HCT116 (cell line): ENCODE data around the gene UXS1. TPM values are rescaled to one million over a fixed set of nuclear protein-coding genes. Genes with fewer than 3 reads are reported as not detected.

ENCODE experiments used
- ATAC-seq: fragments of 200-7000 bp; cut with Tn5 transposase; 2 replicates; pipeline ENCODE4 v1.9.1; 2020; ENCODE audit warnings: mild to moderate bottlenecking, moderate library complexity
- BruUV-seq: library from RNA; stranded (reverse); fragments of 400-500 nt; replicated peaks from 2 replicates; lab custom pipeline; 2021; lab: Mats Ljungman, UMichigan
- CTCF ChIA-PET: fragments of 300-600 bp; sonication (Branson Sonifier 250); formaldehyde crosslinking; loops from one replicate; lab custom pipeline; 2021; ENCODE audit warnings: antibody characterized with exemption; lab: Charles Lee
- POLR2A ChIA-PET: fragments of 300-600, 350-600 bp; sonication (Branson Sonifier 250); formaldehyde crosslinking; loops from one replicate; lab custom pipeline; 2021; ENCODE audit warnings: antibody characterized with exemption; lab: Charles Lee
- RAD21 ChIA-PET, 2 experiments: fragments of 300-600 bp; sonication (Branson Sonifier 250); formaldehyde crosslinking; loops; one replicate each; lab custom pipeline; 2023; ENCODE audit warnings: low total read pairs in 2 of 2; ENCODE audit not compliant: uncharacterized antibody in 2 of 2, unreplicated experiment in 2 of 2, low non-redundant PET in 1 of 2; lab: Charles Lee
- DNase-seq: peaks from one replicate; pipeline ENCODE4 v3.0.0-alpha.2; 2010; ENCODE audit warnings: low read depth, low spot score
- H2AFZ ChIP-seq: fragments of 200-600 bp; shearing (Covaris generic), sonication (generic); 2 replicates; pipeline ENCODE4 v1.6.1; 2017; ENCODE audit warnings: low read depth, mixed run types, mixed read lengths, antibody characterized with exemption, low read length; ENCODE audit not compliant: poor library complexity, severe bottlenecking
- H3K27ac ChIP-seq: 2 replicates; pipeline ENCODE4 v1.5.1; 2012; ENCODE audit warnings: low read depth, low read length
- H3K27me3 ChIP-seq: fragments of 200-600 bp; sonication (generic); 2 replicates; pipeline ENCODE4 v1.6.1; 2016; ENCODE audit warnings: mixed run types, low read length, mixed read lengths; ENCODE audit not compliant: insufficient read depth
- H3K36me3 ChIP-seq, 2 experiments: fragments of 200-500 bp in 1 of 2; fragments of 200-600 bp in 1 of 2; sonication (Bioruptor generic) in 1 of 2; sonication (generic) in 1 of 2; 2 replicates each; pipeline versions ENCODE4 v1.5.1 to v1.6.1; 2014 to 2016; ENCODE audit warnings: low read length in 2 of 2, inconsistent platforms in 1 of 2, mixed read lengths in 1 of 2, mixed run types in 1 of 2; ENCODE audit not compliant: insufficient read depth in 2 of 2, control insufficient read depth in 1 of 2
- H3K4me1 ChIP-seq, 2 experiments: fragments of 200-600 bp in 1 of 2; sonication (generic) in 1 of 2; 2 replicates each; pipeline versions ENCODE4 v1.5.1 to v1.6.1; 2012 to 2017; ENCODE audit warnings: low read length in 2 of 2, inconsistent platforms in 1 of 2, mild to moderate bottlenecking in 1 of 2, mixed read lengths in 1 of 2, mixed run types in 1 of 2, moderate library complexity in 1 of 2; ENCODE audit not compliant: insufficient read depth in 2 of 2, control insufficient read depth in 1 of 2
- H3K4me2 ChIP-seq: fragments of 200-600 bp; sonication (generic); 2 replicates; pipeline ENCODE4 v1.6.1; 2017; ENCODE audit warnings: mixed run types, low read length, mixed read lengths
- H3K4me3 ChIP-seq, 2 experiments: fragments of 200-600 bp in 1 of 2; sonication (generic) in 1 of 2; replicated peaks in 1 of 2; 2 replicates each; pipeline ENCODE4 v1.5.1; 2011 to 2016; ENCODE audit warnings: low read length in 2 of 2, control low read depth in 1 of 2, low read depth in 1 of 2, mild to moderate bottlenecking in 1 of 2, mixed read lengths in 1 of 2, mixed run types in 1 of 2
- H3K79me2 ChIP-seq: fragments of 200-600 bp; sonication (generic); 2 replicates; pipeline ENCODE4 v1.6.1; 2017; ENCODE audit warnings: mild to moderate bottlenecking, mixed run types, low read length, moderate library complexity, mixed read lengths; ENCODE audit not compliant: insufficient read depth
- H3K9ac ChIP-seq: fragments of 200-600 bp; sonication (generic); 2 replicates; pipeline ENCODE4 v1.6.1; 2016; ENCODE audit warnings: low read length, mixed read lengths
- H3K9me2 ChIP-seq: fragments of 200-600 bp; sonication (generic), shearing (Covaris generic); 2 replicates; pipeline ENCODE4 v1.6.1; 2017; ENCODE audit warnings: mixed run types, mild to moderate bottlenecking, moderate library complexity; ENCODE audit not compliant: insufficient read depth
- H3K9me3 ChIP-seq, 2 experiments: fragments of 200-500 bp in 1 of 2; fragments of 200-600 bp in 1 of 2; sonication (Bioruptor generic) in 1 of 2; sonication (generic) in 1 of 2; 2 replicates each; pipeline ENCODE4 v1.6.1; 2014 to 2017; ENCODE audit warnings: low read length in 2 of 2, mixed read lengths in 2 of 2, inconsistent platforms in 1 of 2, low read depth in 1 of 2, mild to moderate bottlenecking in 1 of 2, mixed run types in 1 of 2, moderate library complexity in 1 of 2; ENCODE audit not compliant: control insufficient read depth in 1 of 2, insufficient read depth in 1 of 2
- H4K20me1 ChIP-seq: fragments of 200-600 bp; sonication (generic), shearing (Covaris generic); 2 replicates; pipeline ENCODE4 v1.6.1; 2017; ENCODE audit warnings: mixed run types, mild to moderate bottlenecking, moderate library complexity; ENCODE audit not compliant: insufficient read depth
- CTCF ChIP-seq, 3 experiments: fragments of 200-600 bp in 1 of 3; sonication (generic) in 1 of 3; IDR thresholded peaks in 2 of 3; conservative IDR thresholded peaks in 1 of 3; 2 replicates each; pipeline ENCODE4 v1.5.1; 2012 to 2017; ENCODE audit warnings: low read depth in 2 of 3, low read length in 2 of 3, antibody characterized with exemption in 1 of 3, borderline replicate concordance in 1 of 3, control low read depth in 1 of 3, mild to moderate bottlenecking in 1 of 3, mixed read lengths in 1 of 3, mixed run types in 1 of 3, moderate library complexity in 1 of 3; ENCODE audit not compliant: insufficient read depth in 1 of 3
- EGR1 ChIP-seq: IDR thresholded peaks from 2 replicates; pipeline ENCODE4 v1.6.1; 2012; ENCODE audit warnings: low read depth
- EZH2 ChIP-seq: fragments of 200-600 bp; sonication (generic); IDR thresholded peaks from 2 replicates; pipeline ENCODE4 v1.6.1; 2017; ENCODE audit warnings: antibody characterized with exemption, mixed run types
- EZH2phosphoT487 ChIP-seq: fragments of 200-600 bp; IDR thresholded peaks from 2 replicates; pipeline ENCODE4 v1.6.1; 2018; ENCODE audit warnings: antibody characterized with exemption, borderline replicate concordance
- JUND ChIP-seq: IDR thresholded peaks from 2 replicates; pipeline ENCODE4 v1.6.1; 2012
- POLR2A ChIP-seq: IDR thresholded peaks from 2 replicates; pipeline ENCODE4 v1.7.0; 2011; ENCODE audit warnings: borderline replicate concordance; ENCODE audit not compliant: insufficient read depth, insufficient read length; ENCODE audit errors: extremely low read depth
- SIN3A ChIP-seq: IDR thresholded peaks from 2 replicates; pipeline ENCODE4 v1.6.1; 2012; ENCODE audit warnings: low read depth
- SP1 ChIP-seq: IDR thresholded peaks from 2 replicates; pipeline ENCODE4 v1.6.1; 2012; ENCODE audit warnings: low read depth
- SRF ChIP-seq: IDR thresholded peaks from 2 replicates; pipeline ENCODE4 v1.6.1; 2012; ENCODE audit warnings: low read depth
- intact Hi-C: fragments of 100-400 bp; cut with micrococcal nuclease; formaldehyde crosslinking; loops from 2 replicates; pipeline ENCODE4 v1.10.0; 2022
- total RNA-seq: library from RNA; stranded (reverse); gene quantifications from one replicate; pipeline ENCODE4 v1.2.1, GENCODE V29; 2021; ENCODE audit not compliant: unreplicated experiment
- TF ChIP-seq, protein P1 (sequence below): IDR thresholded peaks from 2 replicates; pipeline ENCODE4 v1.6.1; 2012

UXS1 gene
- total RNA-seq, 1 experiment from 2014 or later: 45.7 TPM

GRCh38 chr2:106130251-106130998, 63.7 kb downstream of the UXS1 start:
- H3K4me1 ChIP-seq: peaks cover 8% of the 10 kb centered on the region in 2 experiments
- DNase-seq (no peak), ATAC-seq (peak; percentile 73)
- POLR2A ChIA-PET: no interaction called here
- H3K27ac ChIP-seq: peak overlapping the region; percentile 86
- H4K20me1 ChIP-seq: no peaks in the 10 kb centered on the region
- H3K36me3 ChIP-seq: 0 out of 4 replicates have a peak, but pooled peaks cover 0 to 7% of the 10 kb centered on the region in 2 experiments
- CTCF ChIA-PET: no interaction called here
- peak overlapping the region; percentile 41 to 48 for H3K4me3 ChIP-seq
- H3K9me3 ChIP-seq: no peaks in the 10 kb centered on the region
- RAD21 ChIA-PET: no interaction called here
- H3K79me2 ChIP-seq: peaks cover 9% of the 10 kb centered on the region; the same call in 1 of the 2 replicates
- H3K9me2 ChIP-seq: no peaks in the 10 kb centered on the region
- intact Hi-C loops: no loop called here
- no peak overlapping the region for H2AFZ ChIP-seq
- peak overlapping the region; percentile 76 for H3K4me2 ChIP-seq
- TF ChIP-seq CTCF (IDR thresholded peaks at IDR 0.05 in 2 of 3, conservative IDR thresholded peaks at IDR 0.05 in 1 of 3; ENCODE audit: borderline replicate concordance in 1 of 3, insufficient read depth in 1 of 3, low read depth in 2 of 3, low read length in 2 of 3) (no peak), JUND (no peak), EZH2 (no peak)
- TF ChIP-seq, all 23 proteins: peak for 0
- H3K9ac ChIP-seq: peak overlapping the region; percentile 54
- BruUV-seq: TSS peak; percentile 38
- H3K27me3 ChIP-seq: no peaks in the 10 kb centered on the region

DNA sequence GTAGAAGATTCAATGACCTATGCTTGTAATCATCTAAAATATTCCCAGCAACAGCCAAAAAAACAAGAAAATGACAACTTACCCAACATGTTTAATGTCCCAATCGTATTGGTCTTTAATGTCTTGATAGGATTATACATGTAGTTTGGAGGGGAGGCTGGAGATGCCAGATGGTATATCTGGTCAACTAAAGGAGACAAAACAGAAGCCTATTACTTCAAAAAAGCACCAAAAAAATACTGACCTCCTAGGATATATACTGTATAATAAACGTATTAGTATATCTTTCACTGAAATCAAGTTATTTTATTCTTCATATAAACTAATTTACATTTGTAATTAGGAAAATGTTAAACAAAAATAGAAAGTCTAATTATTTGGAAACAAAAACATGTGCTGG, 64.5 kb downstream of the UXS1 start:
- H3K9ac ChIP-seq: no peak overlapping the region
- peaks cover 9% of the 10 kb centered on the region; the same call in 1 of the 2 replicates for H3K79me2 ChIP-seq
- TF ChIP-seq, protein P1, sequence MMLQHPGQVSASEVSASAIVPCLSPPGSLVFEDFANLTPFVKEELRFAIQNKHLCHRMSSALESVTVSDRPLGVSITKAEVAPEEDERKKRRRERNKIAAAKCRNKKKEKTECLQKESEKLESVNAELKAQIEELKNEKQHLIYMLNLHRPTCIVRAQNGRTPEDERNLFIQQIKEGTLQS: no peak
- TF ChIP-seq POLR2A: no peak
- no peak for TF ChIP-seq EGR1
- no peak for TF ChIP-seq SIN3A
- TF ChIP-seq SRF: no peak
- no peak for TF ChIP-seq EZH2phosphoT487
- TF ChIP-seq SP1: no peak
- TF ChIP-seq, all 23 proteins: peak for 0
- CTCF ChIA-PET: no interaction called here
- Histone ChIP-seq H3K9me3 (no peaks in the 10 kb centered on the region), H3K4me3 (no peak overlapping the region), H3K9me2 (no peaks in the 10 kb centered on the region), H4K20me1 (no peaks in the 10 kb centered on the region), H3K27me3 (no peaks in the 10 kb centered on the region), H3K27ac (no peak overlapping the region), H3K4me2 (peak overlapping the region; percentile 76; the same call in 1 of the 2 replicates), H2AFZ (no peak overlapping the region), H3K4me1 (peaks cover 8 to 15% of the 10 kb centered on the region in 2 experiments), H3K36me3 (0 out of 4 replicates have a peak, but pooled peaks cover 0 to 7% of the 10 kb centered on the region in 2 experiments)
- BruUV-seq: no TSS peak
- RAD21 ChIA-PET: no interaction called here
- DNase-seq (no peak), ATAC-seq (no peak)
- POLR2A ChIA-PET: no interaction called here
- intact Hi-C loops: no loop called here
